AG09319 (cell line): ENCODE results near the gene GOPC.
"Not testable (repeated sequence)": the region's sequence is repeated elsewhere in the genome, so short reads cannot be mapped to it uniquely, and the experiment has no call there.

Experiments used
- DNase-seq: peaks from one replicate; pipeline ENCODE4 v3.0.0-alpha.2; 2010; ENCODE audit warnings: low read depth; ENCODE audit errors: extremely low read depth
- TF ChIP-seq, protein P1 (sequence below): IDR thresholded peaks from 2 replicates; pipeline ENCODE4 v1.5.1; 2011; ENCODE audit warnings: low read depth, mild to moderate bottlenecking, inconsistent platforms, low read length, moderate library complexity

The GOPC gene

GRCh38 chr6:117602151-117602898 is at the start of gene GOPC:
Gene GOPC (minus strand): TSS chr6:117602511. CDS start chr6:117602288, 223 bp downstream.
- TF ChIP-seq, protein P1, sequence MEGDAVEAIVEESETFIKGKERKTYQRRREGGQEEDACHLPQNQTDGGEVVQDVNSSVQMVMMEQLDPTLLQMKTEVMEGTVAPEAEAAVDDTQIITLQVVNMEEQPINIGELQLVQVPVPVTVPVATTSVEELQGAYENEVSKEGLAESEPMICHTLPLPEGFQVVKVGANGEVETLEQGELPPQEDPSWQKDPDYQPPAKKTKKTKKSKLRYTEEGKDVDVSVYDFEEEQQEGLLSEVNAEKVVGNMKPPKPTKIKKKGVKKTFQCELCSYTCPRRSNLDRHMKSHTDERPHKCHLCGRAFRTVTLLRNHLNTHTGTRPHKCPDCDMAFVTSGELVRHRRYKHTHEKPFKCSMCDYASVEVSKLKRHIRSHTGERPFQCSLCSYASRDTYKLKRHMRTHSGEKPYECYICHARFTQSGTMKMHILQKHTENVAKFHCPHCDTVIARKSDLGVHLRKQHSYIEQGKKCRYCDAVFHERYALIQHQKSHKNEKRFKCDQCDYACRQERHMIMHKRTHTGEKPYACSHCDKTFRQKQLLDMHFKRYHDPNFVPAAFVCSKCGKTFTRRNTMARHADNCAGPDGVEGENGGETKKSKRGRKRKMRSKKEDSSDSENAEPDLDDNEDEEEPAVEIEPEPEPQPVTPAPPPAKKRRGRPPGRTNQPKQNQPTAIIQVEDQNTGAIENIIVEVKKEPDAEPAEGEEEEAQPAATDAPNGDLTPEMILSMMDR = peak; percentile 21

DNA sequence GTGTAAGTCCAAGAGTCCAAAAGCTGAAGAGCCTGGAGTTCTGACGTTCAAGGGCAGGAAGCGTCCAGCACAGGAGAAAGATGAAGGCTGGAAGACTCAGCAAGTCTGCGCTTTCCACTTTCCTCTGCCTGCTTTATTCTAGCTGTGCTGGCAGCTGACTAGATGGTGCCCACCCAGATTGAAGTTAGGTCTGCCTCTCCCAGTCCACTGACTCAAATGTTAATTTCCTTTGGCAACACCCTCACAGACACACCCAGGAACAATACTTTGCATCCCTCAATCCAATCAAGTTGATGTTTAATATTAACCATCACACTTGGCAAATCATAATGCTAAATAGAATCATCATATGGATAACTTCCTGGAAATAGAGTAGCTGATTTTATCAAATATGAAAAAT is 49.7 kb upstream of the GOPC start:
- not testable (repeated sequence) for DNase-seq

More at GRCh38 chr6:117602151-117602898, at the start of gene GOPC:
- peak; percentile 96 for DNase-seq

DNA sequence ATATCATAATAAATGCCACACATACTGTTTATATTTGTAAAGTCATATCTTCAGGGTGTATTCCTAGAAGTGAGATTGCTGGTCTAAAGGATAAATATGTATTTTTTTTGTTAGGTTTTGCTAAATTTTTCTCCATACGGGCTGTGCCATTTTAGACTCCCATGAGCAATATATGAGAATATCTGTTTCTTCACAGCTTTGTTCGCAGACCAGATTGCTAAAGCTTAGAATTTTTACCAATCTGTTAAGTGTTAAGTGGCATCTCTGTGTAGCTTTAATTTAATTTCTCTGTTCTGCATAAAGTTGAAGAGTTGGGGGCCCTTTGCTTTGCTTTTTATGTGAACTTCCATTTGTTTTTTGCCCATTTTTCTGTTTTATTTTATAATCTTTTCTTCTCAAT is 40.7 kb upstream of the GOPC start:
- TF ChIP-seq, protein P1 = no peak
- DNase-seq = no peak

DNA sequence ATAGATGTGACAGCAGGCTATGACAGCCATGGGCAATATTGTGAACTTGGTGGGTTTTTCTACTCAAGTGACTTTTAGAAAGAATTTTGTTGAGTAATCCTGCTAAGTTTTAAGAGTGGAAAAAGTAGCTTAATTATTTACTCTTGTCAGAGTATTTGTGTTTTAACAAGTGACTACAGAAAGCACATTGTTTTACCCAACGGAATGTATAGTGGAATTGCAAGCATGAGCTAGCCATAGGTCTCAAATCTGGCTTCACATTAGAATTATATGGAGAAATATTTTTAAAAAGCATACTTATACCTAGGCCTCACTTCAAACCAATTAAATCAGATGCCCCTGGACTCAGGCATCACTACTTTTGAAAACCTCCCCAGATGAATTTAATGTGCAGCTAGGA is 35.5 kb upstream of the GOPC start:
- DNase-seq = no peak
- TF ChIP-seq, protein P1 = no peak

GRCh38 chr6:117629119-117629660 is 26.9 kb upstream of the GOPC start:
- TF ChIP-seq, protein P1 = no peak
- DNase-seq = no peak

- TF ChIP-seq, protein P1 = no peak
- no peak for DNase-seq
Measured at GRCh38 chr6:117627533-117627932, 25.2 kb upstream of the GOPC start.

DNA sequence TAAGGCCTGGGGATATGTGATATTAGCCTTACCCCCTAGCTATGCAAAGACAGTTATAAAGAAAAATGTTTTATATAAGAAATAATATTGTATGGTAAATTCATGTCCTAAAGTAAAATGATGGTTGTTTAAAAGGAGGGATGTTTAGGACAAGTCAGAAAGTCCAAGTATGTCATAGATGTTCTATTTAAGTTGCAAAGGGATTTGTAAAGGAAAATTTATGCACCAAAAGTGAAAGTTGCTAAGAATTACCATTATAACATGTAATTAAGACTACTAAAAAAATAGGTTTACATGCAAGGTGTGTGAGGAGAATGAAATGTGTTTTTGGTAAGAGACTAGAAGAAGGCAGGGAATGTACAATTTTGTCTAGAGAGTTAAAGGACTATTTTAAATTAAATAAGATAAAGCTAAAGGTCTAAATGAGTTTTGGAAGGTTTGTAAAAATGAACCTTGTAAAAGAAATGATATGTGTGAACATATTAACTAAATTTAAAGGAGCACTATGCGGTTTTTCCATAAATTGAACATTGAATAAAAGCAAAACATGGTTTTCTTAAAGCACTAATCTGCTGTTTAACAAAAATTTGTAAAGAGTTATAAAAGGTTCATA is 22.7 kb upstream of the GOPC start:
- DNase-seq = no peak
- TF ChIP-seq, protein P1 = no peak
